OCI-LY3 (cell line): ENCODE data around the gene KLK11.

Experiments
- EZH2phosphoT487 ChIP-seq: fragments of 200-600 bp; shearing (Covaris generic); IDR thresholded peaks from 2 replicates; pipeline ENCODE4 v1.6.1; 2018; ENCODE audit warnings: antibody characterized with exemption, mixed run types, low read depth
- TF ChIP-seq, protein P1 (sequence below): fragments of 200-600, 300-600 bp; sonication (generic); IDR thresholded peaks from 2 replicates; pipeline ENCODE4 v1.5.1; 2014; ENCODE audit warnings: antibody characterized with exemption, low read length, low read depth

- TF ChIP-seq, protein P1, sequence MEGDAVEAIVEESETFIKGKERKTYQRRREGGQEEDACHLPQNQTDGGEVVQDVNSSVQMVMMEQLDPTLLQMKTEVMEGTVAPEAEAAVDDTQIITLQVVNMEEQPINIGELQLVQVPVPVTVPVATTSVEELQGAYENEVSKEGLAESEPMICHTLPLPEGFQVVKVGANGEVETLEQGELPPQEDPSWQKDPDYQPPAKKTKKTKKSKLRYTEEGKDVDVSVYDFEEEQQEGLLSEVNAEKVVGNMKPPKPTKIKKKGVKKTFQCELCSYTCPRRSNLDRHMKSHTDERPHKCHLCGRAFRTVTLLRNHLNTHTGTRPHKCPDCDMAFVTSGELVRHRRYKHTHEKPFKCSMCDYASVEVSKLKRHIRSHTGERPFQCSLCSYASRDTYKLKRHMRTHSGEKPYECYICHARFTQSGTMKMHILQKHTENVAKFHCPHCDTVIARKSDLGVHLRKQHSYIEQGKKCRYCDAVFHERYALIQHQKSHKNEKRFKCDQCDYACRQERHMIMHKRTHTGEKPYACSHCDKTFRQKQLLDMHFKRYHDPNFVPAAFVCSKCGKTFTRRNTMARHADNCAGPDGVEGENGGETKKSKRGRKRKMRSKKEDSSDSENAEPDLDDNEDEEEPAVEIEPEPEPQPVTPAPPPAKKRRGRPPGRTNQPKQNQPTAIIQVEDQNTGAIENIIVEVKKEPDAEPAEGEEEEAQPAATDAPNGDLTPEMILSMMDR = no peak
- no peak for TF ChIP-seq EZH2phosphoT487
Observed at GRCh38 chr19:50992666-50993035, 33.8 kb downstream of the KLK11 start.
